GM18868 (cell line): ENCODE data around the gene SOCS3.
"Not testable (repeated sequence)": the region's sequence is repeated elsewhere in the genome, so short reads cannot be mapped to it uniquely, and the experiment has no call there.

Source experiments
- ATAC-seq: cut with Tn5 transposase; IDR thresholded peaks from one replicate; pipeline ENCODE4 v1.9.1; 2021; ENCODE audit warnings: mild to moderate bottlenecking, moderate library complexity; ENCODE audit not compliant: unreplicated experiment

The SOCS3 gene

GRCh38 chr17:78313735-78314648 is 45.9 kb downstream of the SOCS3 start:
- no peak for ATAC-seq

GRCh38 chr17:78309659-78310255 is 50.1 kb downstream of the SOCS3 start:
- ATAC-seq: not testable (repeated sequence)

GRCh38 chr17:78307887-78308638 is 51.8 kb downstream of the SOCS3 start:
- ATAC-seq: no peak

GRCh38 chr17:78306913-78307312 is 53.0 kb downstream of the SOCS3 start:
- ATAC-seq: no peak
